ENCODE measurements around the gene MACROD2.

The MACROD2 gene

GRCh38 chr20:14865731-14866130 lies 870.4 kb downstream of the MACROD2 start:
- DNase-seq (ENCODE audit: low read depth in 2 of 2): no peak

- DNase-seq (ENCODE audit: low read depth in 2 of 2): no peak
These were observed 871.7 kb downstream of the MACROD2 start for GRCh38 chr20:14866841-14867514.

- no peak for DNase-seq (ENCODE audit: low read depth in 2 of 2)
These were observed 882.1 kb downstream of the MACROD2 start for GRCh38 chr20:14877301-14878028.

- DNase-seq (ENCODE audit: low read depth in 2 of 2): no peak
These were observed 883.3 kb downstream of the MACROD2 start for GRCh38 chr20:14878676-14879019.

GRCh38 chr20:14879020-14879697 lies 883.8 kb downstream of the MACROD2 start:
- no peak for DNase-seq (ENCODE audit: low read depth in 2 of 2)

- DNase-seq (ENCODE audit: low read depth in 2 of 2): no peak
These were observed 884.5 kb downstream of the MACROD2 start for GRCh38 chr20:14879839-14880238.

GRCh38 chr20:14881518-14881917 lies 886.2 kb downstream of the MACROD2 start:
- no peak for DNase-seq (ENCODE audit: low read depth in 2 of 2)

- no peak for DNase-seq (ENCODE audit: low read depth in 2 of 2)
These were observed 886.8 kb downstream of the MACROD2 start for GRCh38 chr20:14882157-14882556.

GRCh38 chr20:14882846-14883245 lies 887.5 kb downstream of the MACROD2 start:
- no peak for DNase-seq (ENCODE audit: low read depth in 2 of 2)

GRCh38 chr20:14883324-14883723 lies 888.0 kb downstream of the MACROD2 start:
- no peak for DNase-seq (ENCODE audit: low read depth in 2 of 2)

- no peak for DNase-seq (ENCODE audit: low read depth in 2 of 2)
These were observed 890.3 kb downstream of the MACROD2 start for GRCh38 chr20:14885661-14886060.

GRCh38 chr20:14888134-14888533 lies 892.8 kb downstream of the MACROD2 start:
- no peak for DNase-seq (ENCODE audit: low read depth in 2 of 2)

- DNase-seq (ENCODE audit: low read depth in 2 of 2): no peak
These were observed 894.4 kb downstream of the MACROD2 start for GRCh38 chr20:14889496-14890255.

- no peak for DNase-seq (ENCODE audit: low read depth in 2 of 2)
These were observed 895.4 kb downstream of the MACROD2 start for GRCh38 chr20:14890713-14891112.

- no peak for DNase-seq (ENCODE audit: low read depth in 2 of 2)
These were observed 897.5 kb downstream of the MACROD2 start for GRCh38 chr20:14892782-14893181.

- no peak for DNase-seq (ENCODE audit: low read depth in 2 of 2)
These were observed 901.3 kb downstream of the MACROD2 start for GRCh38 chr20:14896569-14896968.

GRCh38 chr20:14897608-14898007 lies 902.3 kb downstream of the MACROD2 start:
- DNase-seq (ENCODE audit: low read depth in 2 of 2): no peak

- no peak for DNase-seq (ENCODE audit: low read depth in 2 of 2)
These were observed 907.2 kb downstream of the MACROD2 start for GRCh38 chr20:14902432-14903089.

GRCh38 chr20:14906908-14907434 lies 911.7 kb downstream of the MACROD2 start:
- DNase-seq (ENCODE audit: low read depth in 2 of 2): no peak

- no peak for DNase-seq (ENCODE audit: low read depth in 2 of 2)
These were observed 914.8 kb downstream of the MACROD2 start for GRCh38 chr20:14910126-14910525.

- no peak for DNase-seq (ENCODE audit: low read depth in 2 of 2)
These were observed 918.7 kb downstream of the MACROD2 start for GRCh38 chr20:14913896-14914620.
